CD8-positive, alpha-beta memory T cell (primary cell): ENCODE data around the gene CGNL1. TPM values are rescaled to one million over a fixed set of nuclear protein-coding genes. Genes with fewer than 3 reads are reported as not detected.

ENCODE experiments used
- polyA plus RNA-seq: library from polyadenylated mRNA; unstranded; fragments of 300-500 nt; fragmentation: Illumina TruSeq; gene quantifications from one replicate; pipeline ENCODE4 v1.2.3, GENCODE V29; 2021
- total RNA-seq, 2 experiments: library from RNA; stranded (reverse); gene quantifications; one replicate each; pipeline ENCODE4 v1.2.3, GENCODE V29; 2021

The CGNL1 gene
- total and polyA plus RNA-seq, 3 experiments from 2014 or later: not detected

Other genes with a start within 250 kb of the CGNL1 start
- not detected for gene MYZAP, start 215.4 kb downstream of the CGNL1 start, total RNA-seq
- not detected for gene MYZAP, start 215.4 kb downstream of the CGNL1 start, polyA plus RNA-seq